Activated naive CD4-positive, alpha-beta T cell treated with anti-CD3 and anti-CD28 coated beads, Interleukin-2, amount 50 U/mL, for 24 hours (primary cell): ENCODE measurements around the gene SMG5.
"Not testable (repeated sequence)": the region's sequence is repeated elsewhere in the genome, so short reads cannot be mapped to it uniquely, and the experiment has no call there.

Experiments used
- H3K27ac Mint-ChIP-seq: one replicate; pipeline ENCODE4 v1.8.0; 2021; ENCODE audit warnings: mild to moderate bottlenecking, mixed read lengths
- H3K27me3 Mint-ChIP-seq: one replicate; pipeline ENCODE4 v1.8.0; 2021; ENCODE audit warnings: mixed read lengths
- H3K36me3 Mint-ChIP-seq: one replicate; pipeline ENCODE4 v1.8.0; 2021; ENCODE audit warnings: mixed read lengths
- H3K4me1 Mint-ChIP-seq: one replicate; pipeline ENCODE4 v1.8.0; 2021; ENCODE audit warnings: mixed read lengths
- H3K4me3 Mint-ChIP-seq: one replicate; pipeline ENCODE4 v1.8.0; 2021; ENCODE audit warnings: mild to moderate bottlenecking, mixed read lengths
- H3K9me3 Mint-ChIP-seq: one replicate; pipeline ENCODE4 v1.8.0; 2021; ENCODE audit warnings: mixed read lengths

SMG5 gene

GRCh38 chr1:156282479-156283222 is at the start of gene SMG5:
Gene SMG5 (minus strand): TSS chr1:156282825. CDS start chr1:156282680, 145 bp downstream.
- no peaks in the 10 kb centered on the region for H3K9me3 Mint-ChIP-seq
- no peaks in the 10 kb centered on the region for H3K27me3 Mint-ChIP-seq
- peaks cover 37% of the 10 kb centered on the region for H3K4me1 Mint-ChIP-seq
- peaks cover 6% of the 10 kb centered on the region for H3K36me3 Mint-ChIP-seq
- H3K27ac Mint-ChIP-seq, result peak within 1 kb of the TSS; percentile 93
- peak within 1 kb of the TSS; percentile 97 for H3K4me3 Mint-ChIP-seq

- H3K4me3 Mint-ChIP-seq, H3K27ac Mint-ChIP-seq, H3K9me3 Mint-ChIP-seq, H3K4me1 Mint-ChIP-seq, H3K27me3 Mint-ChIP-seq: not testable (repeated sequence)
- H3K36me3 Mint-ChIP-seq, result peaks cover 13% of the 10 kb centered on the region
These were observed 40.6 kb upstream of the SMG5 start for GRCh38 chr1:156323179-156323578.

GRCh38 chr1:156320560-156320959 is 37.9 kb upstream of the SMG5 start:
- no peak overlapping the region for H3K4me3 Mint-ChIP-seq
- H3K9me3 Mint-ChIP-seq, result no peaks in the 10 kb centered on the region
- H3K27me3 Mint-ChIP-seq, result no peaks in the 10 kb centered on the region
- peaks cover 15% of the 10 kb centered on the region for H3K36me3 Mint-ChIP-seq
- no peaks in the 10 kb centered on the region for H3K4me1 Mint-ChIP-seq
- peak overlapping the region; percentile 55 for H3K27ac Mint-ChIP-seq

GRCh38 chr1:156319664-156320063 is 37.0 kb upstream of the SMG5 start:
- no peak overlapping the region for H3K27ac Mint-ChIP-seq

GRCh38 chr1:156316909-156317308 is 34.3 kb upstream of the SMG5 start:
- Mint-ChIP-seq H3K4me1 (no peaks in the 10 kb centered on the region), H3K36me3 (peaks cover 13% of the 10 kb centered on the region), H3K27ac (no peak overlapping the region), H3K9me3 (no peaks in the 10 kb centered on the region), H3K4me3 (no peak overlapping the region), H3K27me3 (no peaks in the 10 kb centered on the region)

More at GRCh38 chr1:156319664-156320063, 37.0 kb upstream of the SMG5 start:
- Mint-ChIP-seq H3K27me3 (no peaks in the 10 kb centered on the region), H3K4me1 (no peaks in the 10 kb centered on the region), H3K9me3 (no peaks in the 10 kb centered on the region), H3K4me3 (no peak overlapping the region), H3K36me3 (peaks cover 15% of the 10 kb centered on the region)

GRCh38 chr1:156310962-156311361 is 28.3 kb upstream of the SMG5 start:
- Mint-ChIP-seq H3K27ac (no peak overlapping the region), H3K4me3 (no peak overlapping the region), H3K27me3 (no peaks in the 10 kb centered on the region), H3K36me3 (peaks cover 16% of the 10 kb centered on the region), H3K9me3 (no peaks in the 10 kb centered on the region), H3K4me1 (no peaks in the 10 kb centered on the region)

- no peak overlapping the region for H3K27ac Mint-ChIP-seq
These were observed 25.5 kb upstream of the SMG5 start for GRCh38 chr1:156308078-156308477.

GRCh38 chr1:156305215-156305614 is 22.6 kb upstream of the SMG5 start:
- H3K27ac Mint-ChIP-seq, result no peak overlapping the region
- H3K27me3 Mint-ChIP-seq, result no peaks in the 10 kb centered on the region
- H3K4me3 Mint-ChIP-seq, result no peak overlapping the region
- no peaks in the 10 kb centered on the region for H3K4me1 Mint-ChIP-seq
- no peaks in the 10 kb centered on the region for H3K9me3 Mint-ChIP-seq
- peaks cover 13% of the 10 kb centered on the region for H3K36me3 Mint-ChIP-seq

More at GRCh38 chr1:156308078-156308477, 25.5 kb upstream of the SMG5 start:
- Mint-ChIP-seq H3K9me3 (no peaks in the 10 kb centered on the region), H3K36me3 (peaks cover 16% of the 10 kb centered on the region), H3K4me3 (no peak overlapping the region), H3K27me3 (no peaks in the 10 kb centered on the region), H3K4me1 (no peaks in the 10 kb centered on the region)

GRCh38 chr1:156303241-156303640 is 20.6 kb upstream of the SMG5 start:
- H3K9me3 Mint-ChIP-seq, result no peaks in the 10 kb centered on the region
- no peaks in the 10 kb centered on the region for H3K27me3 Mint-ChIP-seq
- H3K4me1 Mint-ChIP-seq, result no peaks in the 10 kb centered on the region
- no peak overlapping the region for H3K27ac Mint-ChIP-seq
- H3K36me3 Mint-ChIP-seq, result peaks cover 9% of the 10 kb centered on the region
- no peak overlapping the region for H3K4me3 Mint-ChIP-seq

GRCh38 chr1:156298852-156299357 is 16.3 kb upstream of the SMG5 start, which contains the start of gene VHLL:
Gene VHLL (minus strand): TSS chr1:156299307. CDS start chr1:156299189, 118 bp downstream.
- Mint-ChIP-seq H3K27me3 (no peaks in the 10 kb centered on the region), H3K4me3 (no peak within 1 kb of the TSS), H3K27ac (no peak within 1 kb of the TSS), H3K4me1 (peaks cover 18% of the 10 kb centered on the region), H3K36me3 (no peaks in the 10 kb centered on the region), H3K9me3 (no peaks in the 10 kb centered on the region)

GRCh38 chr1:156295391-156295947 is 12.8 kb upstream of the SMG5 start, which contains the start of gene GLMP:
Gene GLMP (minus strand): TSS chr1:156295679. CDS start chr1:156295645, 34 bp downstream.
- H3K4me1 Mint-ChIP-seq, result peaks cover 26% of the 10 kb centered on the region
- H3K36me3 Mint-ChIP-seq, result no peaks in the 10 kb centered on the region
- no peak within 1 kb of the TSS for H3K27ac Mint-ChIP-seq
- peak within 1 kb of the TSS; percentile 91 for H3K4me3 Mint-ChIP-seq
- no peaks in the 10 kb centered on the region for H3K27me3 Mint-ChIP-seq
- no peaks in the 10 kb centered on the region for H3K9me3 Mint-ChIP-seq

- no peaks in the 10 kb centered on the region for H3K9me3 Mint-ChIP-seq
- peaks cover 26% of the 10 kb centered on the region for H3K4me1 Mint-ChIP-seq
- no peak overlapping the region for H3K4me3 Mint-ChIP-seq
- no peaks in the 10 kb centered on the region for H3K36me3 Mint-ChIP-seq
- no peaks in the 10 kb centered on the region for H3K27me3 Mint-ChIP-seq
- no peak overlapping the region for H3K27ac Mint-ChIP-seq
These were observed 11.3 kb upstream of the SMG5 start for GRCh38 chr1:156293895-156294294.

- Mint-ChIP-seq H3K4me1 (peaks cover 26% of the 10 kb centered on the region), H3K9me3 (no peaks in the 10 kb centered on the region), H3K27ac (peak overlapping the region; percentile 72), H3K27me3 (no peaks in the 10 kb centered on the region), H3K4me3 (no peak overlapping the region), H3K36me3 (no peaks in the 10 kb centered on the region)
These were observed 10.4 kb upstream of the SMG5 start for GRCh38 chr1:156293098-156293434.

- Mint-ChIP-seq H3K27ac (peak overlapping the region; percentile 70), H3K27me3 (no peaks in the 10 kb centered on the region), H3K4me3 (no peak overlapping the region), H3K36me3 (no peaks in the 10 kb centered on the region), H3K9me3 (no peaks in the 10 kb centered on the region), H3K4me1 (peaks cover 26% of the 10 kb centered on the region)
These were observed 8.8 kb upstream of the SMG5 start for GRCh38 chr1:156291226-156292061.

GRCh38 chr1:156289857-156290256 is 7.2 kb upstream of the SMG5 start:
- no peaks in the 10 kb centered on the region for H3K9me3 Mint-ChIP-seq
- no peak overlapping the region for H3K4me3 Mint-ChIP-seq
- no peak overlapping the region for H3K27ac Mint-ChIP-seq
- H3K36me3 Mint-ChIP-seq, result no peaks in the 10 kb centered on the region
- no peaks in the 10 kb centered on the region for H3K27me3 Mint-ChIP-seq
- H3K4me1 Mint-ChIP-seq, result peaks cover 16% of the 10 kb centered on the region
